SH-SY5Y (cell line): Measurements from ENCODE around the gene EGR4.

Experiments used
- GATA2 ChIP-seq: IDR thresholded peaks from 2 replicates; pipeline ENCODE4 v1.6.1; 2011; ENCODE audit warnings: mild to moderate bottlenecking, low read depth, low read length
- GATA3 ChIP-seq: IDR thresholded peaks from 2 replicates; pipeline ENCODE4 v1.6.1; 2011; ENCODE audit warnings: low read depth, mild to moderate bottlenecking, low read length, moderate library complexity

Gene EGR4

DNA sequence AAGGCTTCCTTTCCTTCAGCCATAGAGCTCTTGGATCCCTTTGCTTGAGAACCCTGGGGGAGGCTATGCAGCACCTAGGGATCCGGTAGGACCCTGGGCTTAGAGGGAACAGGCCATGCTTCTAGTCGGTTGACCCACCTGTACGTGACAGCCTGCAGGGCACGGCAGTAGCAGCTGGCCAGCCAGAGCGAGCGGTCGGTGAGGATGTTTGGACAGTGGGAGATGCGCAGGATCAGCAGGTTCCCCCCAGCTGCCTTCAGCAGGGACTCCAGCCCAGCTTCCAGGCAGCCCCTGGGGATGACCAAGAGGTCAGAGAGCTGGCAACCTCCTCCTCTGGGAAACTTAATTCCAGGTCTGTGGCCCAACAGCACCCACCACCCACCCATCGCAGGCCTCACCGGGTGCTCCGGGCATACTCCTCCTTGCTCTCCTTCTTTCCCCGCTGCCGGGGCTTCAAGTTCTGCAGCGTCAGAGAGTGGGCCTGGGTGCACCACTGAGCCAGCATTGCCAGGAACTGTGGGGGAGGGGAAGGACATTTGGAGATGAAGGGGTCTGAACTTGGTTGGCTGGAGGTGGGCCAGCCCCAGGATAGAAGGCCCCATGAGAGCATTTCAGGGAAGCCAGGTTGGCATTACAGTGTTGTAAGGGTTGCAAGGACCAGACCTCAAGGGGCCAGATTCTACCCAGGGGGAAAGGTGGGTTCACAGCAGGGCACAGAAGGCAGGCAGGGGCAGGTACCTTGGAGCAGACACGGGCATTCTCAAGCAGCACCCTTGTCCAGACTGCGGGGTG lies 29.6 kb downstream of the EGR4 start:
- TF ChIP-seq GATA3: no peak
- no peak for TF ChIP-seq GATA2

DNA sequence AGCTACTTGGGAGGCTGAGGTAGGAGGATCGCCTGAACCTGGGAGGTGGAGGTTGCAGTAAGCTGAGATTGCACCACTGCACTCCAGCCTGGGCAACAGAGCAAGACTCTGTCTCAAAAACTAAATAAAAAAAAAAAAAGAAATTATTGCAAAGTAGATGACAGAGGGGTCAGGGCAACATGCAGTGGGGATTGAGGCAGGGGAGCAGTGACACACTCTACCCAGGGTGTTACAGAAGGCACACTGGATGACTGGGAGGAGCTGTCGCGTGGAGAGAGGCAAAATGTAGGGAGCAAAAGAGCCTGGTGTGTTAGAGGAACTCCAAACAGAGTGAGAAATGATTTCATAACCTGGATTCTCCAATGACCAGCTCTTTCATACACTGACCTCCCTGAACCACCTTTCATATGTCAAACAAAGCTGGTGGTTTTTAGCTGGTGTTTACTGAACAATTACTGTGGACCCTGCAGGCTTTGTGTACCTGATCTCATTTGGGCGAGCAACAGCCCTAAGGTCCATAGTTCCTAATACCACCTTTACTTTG lies 31.2 kb downstream of the EGR4 start:
- no peak for TF ChIP-seq GATA2
- TF ChIP-seq GATA3: no peak

DNA sequence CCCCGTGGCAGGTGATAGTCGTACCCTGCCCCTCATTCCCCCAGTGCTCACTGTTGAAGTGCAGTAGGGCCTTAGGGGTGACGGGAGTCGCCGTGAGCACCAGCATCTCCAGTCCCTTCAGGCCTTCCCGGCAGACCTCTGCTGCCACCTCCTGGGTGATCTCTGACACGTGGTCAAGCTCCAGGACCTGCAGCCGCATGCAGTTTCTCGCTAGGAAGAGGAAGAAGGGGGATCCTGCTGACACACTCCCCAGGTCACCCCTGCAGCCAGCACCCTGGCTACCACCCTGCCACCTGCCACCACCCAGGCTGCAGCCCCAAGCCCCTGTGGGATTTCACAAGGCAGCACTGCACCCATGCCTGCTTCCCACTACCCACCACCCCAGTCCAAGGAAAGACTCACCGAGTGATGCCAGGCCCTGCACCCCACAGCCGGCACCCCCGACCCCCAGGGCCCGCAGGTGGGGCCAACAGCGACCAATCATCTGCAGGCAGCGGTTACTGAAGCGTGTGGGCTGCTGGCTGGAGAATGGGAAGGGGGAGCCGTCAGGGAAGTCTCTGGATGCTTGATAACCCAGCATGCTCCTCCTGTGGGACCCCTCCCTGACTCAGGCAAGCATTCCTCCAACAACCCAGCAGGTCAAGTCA lies 32.9 kb downstream of the EGR4 start:
- TF ChIP-seq GATA2 (no peak), GATA3 (no peak)

DNA sequence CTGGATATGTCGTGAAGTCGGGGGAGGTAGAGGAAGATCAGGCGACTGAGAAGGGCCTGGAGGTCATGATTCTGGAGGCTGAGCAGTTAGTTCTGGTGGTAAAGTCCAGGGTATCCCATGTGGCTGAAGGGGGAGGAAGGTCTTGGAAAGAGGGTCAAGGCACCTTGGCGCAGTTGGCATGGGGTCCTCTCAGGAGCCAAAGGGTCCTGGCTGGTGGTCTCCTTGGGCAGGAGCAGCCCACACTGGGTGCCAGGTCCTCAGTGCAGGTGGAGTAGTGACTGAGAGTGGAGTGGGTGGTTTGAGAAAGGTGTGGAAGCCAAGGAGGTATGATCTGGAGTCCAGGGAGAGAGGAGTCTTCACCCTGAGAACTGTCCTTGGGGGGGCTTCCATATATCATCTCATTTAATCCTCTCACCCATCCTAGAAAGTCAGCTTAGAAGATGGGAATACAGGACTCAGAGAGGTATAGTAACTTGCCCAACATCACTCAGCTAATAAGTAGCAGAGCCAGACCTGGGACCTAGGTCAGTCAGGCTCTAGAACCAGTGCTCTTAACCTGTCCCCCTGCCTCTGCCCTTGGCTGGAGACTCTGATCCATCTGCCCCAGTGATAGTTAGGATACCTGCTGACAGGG lies 33.5 kb downstream of the EGR4 start:
- TF ChIP-seq GATA2 (no peak), GATA3 (no peak)

- TF ChIP-seq GATA3 (no peak), GATA2 (no peak)
Measured at GRCh38 chr2:73259276-73259675, 34.1 kb downstream of the EGR4 start.

DNA sequence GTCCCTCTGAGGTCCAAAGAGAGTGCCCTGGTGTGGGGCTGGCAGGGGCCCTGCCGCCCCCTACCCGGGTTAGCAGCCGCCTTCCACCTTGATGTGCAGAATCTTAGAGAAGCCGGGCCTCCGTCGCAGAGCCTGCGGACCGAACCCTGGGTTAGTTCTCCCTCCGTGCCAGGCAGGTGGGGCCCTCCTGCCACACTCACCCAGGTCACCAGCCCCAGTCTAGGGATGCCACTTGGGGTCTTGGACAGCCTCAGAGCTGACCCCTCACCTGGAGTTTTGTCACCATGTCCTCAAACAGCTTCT lies 34.5 kb downstream of the EGR4 start:
- no peak for TF ChIP-seq GATA3
- no peak for TF ChIP-seq GATA2

DNA sequence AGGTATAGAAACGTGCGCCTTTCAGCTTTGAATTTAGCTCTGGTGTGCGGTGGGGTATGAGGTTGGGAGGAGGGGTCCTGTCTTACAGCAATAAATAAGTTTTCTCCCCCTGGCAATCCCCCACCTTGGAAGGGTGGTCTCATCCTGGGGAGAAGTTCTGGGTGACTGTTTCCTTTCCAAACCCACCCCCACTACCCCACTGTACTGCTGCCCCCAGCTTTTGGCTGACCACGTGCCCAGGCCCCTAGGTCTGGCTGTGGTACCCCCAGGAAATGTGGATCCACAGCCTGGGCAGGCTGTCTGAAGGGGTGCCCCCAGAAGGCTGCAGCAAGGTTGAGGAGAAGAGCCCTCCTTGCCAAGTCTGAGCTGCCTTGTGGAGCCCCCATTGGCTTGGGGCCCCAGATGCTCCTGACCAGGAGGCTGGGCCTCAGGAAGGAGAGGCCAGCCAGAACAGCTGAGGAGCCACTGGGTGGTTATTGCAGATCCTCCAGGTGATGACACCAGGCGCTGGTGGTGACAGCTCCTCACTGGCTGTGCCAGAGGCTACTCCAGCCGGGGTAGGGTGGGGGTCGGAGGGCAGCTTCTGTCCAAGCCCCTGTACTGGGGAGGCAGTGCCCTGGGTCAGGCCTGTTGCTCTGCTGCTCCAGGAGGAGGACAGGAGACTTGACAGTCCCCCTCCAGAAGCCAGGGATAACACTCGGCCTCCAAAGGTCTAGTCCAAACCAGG lies 35.0 kb downstream of the EGR4 start:
- no peak for TF ChIP-seq GATA2

DNA sequence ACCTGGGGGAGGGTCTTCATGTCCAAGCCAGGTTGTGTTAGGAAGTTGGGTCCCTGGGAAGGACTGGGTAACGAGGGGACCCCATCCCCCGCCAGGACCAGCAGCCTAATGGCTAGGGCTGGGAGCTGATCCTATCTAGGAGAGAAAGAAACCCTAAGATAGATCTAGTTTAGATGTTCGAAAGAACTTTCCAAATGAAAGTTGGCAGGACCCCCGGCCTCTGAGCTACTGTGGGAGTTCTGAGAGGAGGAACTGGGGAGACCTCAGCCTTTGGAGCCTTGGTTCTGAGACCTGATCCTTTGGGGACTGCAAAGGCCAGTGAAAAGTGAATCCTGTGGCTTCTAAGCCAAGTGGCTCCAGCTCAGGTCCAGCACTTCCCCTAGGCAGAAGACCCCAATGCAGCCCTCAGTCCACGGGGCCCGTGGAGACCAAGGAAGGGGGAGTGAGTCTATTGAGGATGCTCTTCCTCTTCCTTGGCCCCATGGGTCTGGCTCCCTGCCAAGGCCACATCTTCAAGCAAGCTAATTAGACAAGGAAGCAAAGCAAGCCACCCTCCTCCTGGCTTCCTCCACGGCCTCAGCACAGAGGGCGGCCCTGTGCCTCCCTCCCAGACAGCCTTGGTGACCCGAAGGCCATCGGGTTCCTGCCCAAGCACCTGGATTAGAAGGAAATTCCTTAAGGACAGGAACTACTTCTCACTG lies 35.8 kb downstream of the EGR4 start:
- TF ChIP-seq GATA3 (no peak), GATA2 (no peak)

- TF ChIP-seq GATA2 (no peak), GATA3 (no peak)
Measured at GRCh38 chr2:73257021-73257420, 36.3 kb downstream of the EGR4 start.

DNA sequence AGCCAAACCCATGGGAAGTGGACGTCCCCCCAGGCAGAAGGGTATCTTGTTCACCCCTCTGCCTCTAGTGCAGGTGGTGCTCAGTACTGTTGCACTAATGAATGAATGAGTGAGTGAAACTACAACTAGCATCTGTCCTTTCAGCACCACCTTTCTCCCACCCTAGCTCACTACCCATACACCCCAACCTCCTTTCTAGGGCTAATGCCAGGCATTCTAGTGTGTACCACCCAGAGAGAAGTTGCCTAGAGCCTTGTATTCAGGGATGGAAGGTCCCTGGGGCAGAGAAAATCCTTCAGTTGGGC lies 36.8 kb downstream of the EGR4 start:
- TF ChIP-seq GATA2 (no peak), GATA3 (no peak)

DNA sequence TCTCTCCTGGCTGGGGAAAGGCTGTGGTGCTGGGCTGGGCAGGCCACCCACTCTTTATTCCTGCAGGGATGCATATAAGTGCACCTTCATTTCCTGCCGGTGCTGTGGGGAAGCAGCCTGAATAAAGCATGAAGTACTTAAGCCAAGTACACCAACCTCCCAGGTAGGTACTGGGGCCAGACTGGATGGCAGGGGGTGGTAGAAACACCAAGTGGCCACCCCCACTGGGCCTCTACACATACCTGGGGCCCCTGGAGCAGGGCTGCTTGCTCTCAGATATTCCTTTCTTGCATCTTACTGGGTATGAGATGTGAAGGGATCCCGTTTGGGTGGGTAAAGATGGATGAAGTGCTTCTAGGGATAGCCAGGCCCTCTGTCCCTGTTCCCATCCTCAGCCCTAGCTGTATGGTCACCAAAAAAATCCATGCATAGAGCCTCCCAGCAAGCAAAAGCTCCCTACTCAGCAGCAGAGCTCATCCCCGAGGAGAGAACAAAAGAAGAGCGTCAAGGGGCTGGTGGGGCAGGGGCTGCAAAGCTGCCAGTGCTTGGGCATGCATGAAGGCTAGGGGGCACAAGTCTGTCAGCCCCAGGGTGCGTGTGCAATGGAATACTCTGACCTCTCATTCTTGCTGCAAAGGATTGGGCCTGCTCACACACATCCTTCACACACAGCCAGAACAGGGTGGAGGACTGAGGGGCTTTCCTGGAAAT lies 37.3 kb downstream of the EGR4 start:
- TF ChIP-seq GATA3 (no peak), GATA2 (no peak)

GRCh38 chr2:73255007-73255644 lies 38.2 kb downstream of the EGR4 start:
- TF ChIP-seq GATA3: no peak
- no peak for TF ChIP-seq GATA2
